Upper lobe of left lung (tissue), 6 donors: ENCODE data around the gene MICAL2. TPM values are rescaled to one million over a fixed set of nuclear protein-coding genes. Genes with fewer than 3 reads are reported as not detected.

ENCODE experiments used
- ATAC-seq, 2 donors: fragments of 200-7000 bp; cut with Tn5 transposase; one replicate each; pipeline ENCODE4 v1.9.1; 2022; ENCODE audit warnings: mild to moderate bottlenecking in 2 of 2, moderate library complexity in 2 of 2; ENCODE audit not compliant: low FRiP score in 2 of 2
- DNase-seq, 2 donors: peaks; one replicate each; pipeline ENCODE4 v3.0.0-alpha.2; 2019 to 2020
- H3K27ac ChIP-seq, 4 donors: fragments of 200-600 bp; sonication (generic); one replicate each; pipeline ENCODE4 v1.5.1; 2016 to 2019
- H3K27me3 ChIP-seq, 4 donors: fragments of 200-600 bp; sonication (generic); one replicate each; pipeline ENCODE4 v1.5.1; 2017 to 2019
- H3K36me3 ChIP-seq, 4 donors: fragments of 200-600 bp; sonication (generic); one replicate each; pipeline ENCODE4 v1.5.1; 2016 to 2019
- H3K4me1 ChIP-seq, 4 donors: fragments of 200-600 bp; sonication (generic); one replicate each; pipeline ENCODE4 v1.5.1; 2018 to 2019
- H3K4me3 ChIP-seq, 4 donors: fragments of 200-600 bp; sonication (generic); one replicate each; pipeline ENCODE4 v1.5.1; 2017 to 2019; ENCODE audit warnings: mild to moderate bottlenecking in 2 of 4, moderate library complexity in 1 of 4
- H3K9me3 ChIP-seq, 4 donors: fragments of 200-600 bp; sonication (generic); one replicate each; pipeline ENCODE4 v1.5.1; 2018 to 2019
- EP300 ChIP-seq, 4 donors: sonication (generic); formaldehyde crosslinking; IDR thresholded peaks; one replicate each; pipeline ENCODE4 v1.5.1; 2017; ENCODE audit warnings: antibody characterized with exemption in 4 of 4, control low read depth in 2 of 4
- POLR2A ChIP-seq, 4 donors: fragments of 450-650 bp; IDR thresholded peaks; one replicate each; pipeline ENCODE4 v1.5.1; 2016 to 2017; ENCODE audit warnings: antibody characterized with exemption in 4 of 4, mild to moderate bottlenecking in 2 of 4
- POLR2AphosphoS5 ChIP-seq, 2 donors: sonication (generic); formaldehyde crosslinking; IDR thresholded peaks; one replicate each; pipeline ENCODE4 v1.5.1; 2017; ENCODE audit warnings: antibody characterized with exemption in 2 of 2
- WGBS, 2 donors: methylation state at CpG; one replicate each; pipeline ENCODE4 v1.1.5; 2017 to 2018; 5-methylcytosine and 5-hydroxymethylcytosine counted together
- total RNA-seq, 6 donors: library from RNA; depleted of rRNA in 4 of 6; stranded (reverse); fragments of >200 nt in 4 of 6; gene quantifications; one replicate each; pipeline versions ENCODE4 v1.1.0 to v1.2.1, GENCODE V29; 2016 to 2021
- TF ChIP-seq, protein P1 (sequence below), 6 experiments: fragments of 450-650 bp in 4 of 6; fragments of 200-600 bp in 2 of 6; sonication (generic) in 2 of 6; IDR thresholded peaks; one replicate each; pipeline ENCODE4 v1.5.1; 2016 to 2019; ENCODE audit warnings: antibody characterized with exemption in 6 of 6
- donor health status: DM: no; HTN: no; CAD: no; lungs with moderate emphysema.
- donor health status: DM: no; HTN: yes; CAD: no; lungs with severe emphysema.

Gene MICAL2
- total RNA-seq, 6 donors from 2014 or later = 138 to 327 (median 175) TPM

DNA sequence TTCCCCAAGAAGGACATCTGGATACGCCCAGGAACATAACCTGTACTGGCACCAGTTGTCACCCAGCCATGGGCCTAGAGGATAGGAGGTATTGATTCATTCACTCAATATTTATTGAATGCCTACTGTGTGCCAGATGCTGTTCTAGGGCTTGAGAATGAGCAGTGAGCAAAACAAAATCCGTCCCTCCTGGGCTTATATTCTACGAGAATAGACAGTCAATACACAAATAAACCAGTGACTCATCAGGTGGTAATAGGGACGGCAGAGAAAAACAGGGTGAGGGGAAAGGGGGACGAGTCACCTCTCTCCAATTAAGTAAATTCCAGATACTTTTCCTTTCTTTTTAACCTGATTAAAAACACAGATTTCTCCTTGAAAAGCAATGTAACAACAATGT lies 103.5 kb downstream of the MICAL2 start:
- Histone ChIP-seq H3K27me3 (no peaks in the 10 kb centered on the region), H3K9me3 (no peaks in the 10 kb centered on the region), H3K4me1 (peaks cover 7 to 34% (median 24%) of the 10 kb centered on the region in 4 donors), H3K36me3 (peaks cover 11 to 75% (median 31%) of the 10 kb centered on the region in 4 donors), H3K27ac (peak overlapping the region in 3 of 4 donors; percentile 18 to 69 (median 34)), H3K4me3 (no peak overlapping the region)
- TF ChIP-seq POLR2AphosphoS5 (IDR thresholded peaks at IDR 0.05) (no peak), POLR2A (IDR thresholded peaks at IDR 0.05) (no peak), EP300 (IDR thresholded peaks at IDR 0.05) (no peak)
- TF ChIP-seq, protein P1, sequence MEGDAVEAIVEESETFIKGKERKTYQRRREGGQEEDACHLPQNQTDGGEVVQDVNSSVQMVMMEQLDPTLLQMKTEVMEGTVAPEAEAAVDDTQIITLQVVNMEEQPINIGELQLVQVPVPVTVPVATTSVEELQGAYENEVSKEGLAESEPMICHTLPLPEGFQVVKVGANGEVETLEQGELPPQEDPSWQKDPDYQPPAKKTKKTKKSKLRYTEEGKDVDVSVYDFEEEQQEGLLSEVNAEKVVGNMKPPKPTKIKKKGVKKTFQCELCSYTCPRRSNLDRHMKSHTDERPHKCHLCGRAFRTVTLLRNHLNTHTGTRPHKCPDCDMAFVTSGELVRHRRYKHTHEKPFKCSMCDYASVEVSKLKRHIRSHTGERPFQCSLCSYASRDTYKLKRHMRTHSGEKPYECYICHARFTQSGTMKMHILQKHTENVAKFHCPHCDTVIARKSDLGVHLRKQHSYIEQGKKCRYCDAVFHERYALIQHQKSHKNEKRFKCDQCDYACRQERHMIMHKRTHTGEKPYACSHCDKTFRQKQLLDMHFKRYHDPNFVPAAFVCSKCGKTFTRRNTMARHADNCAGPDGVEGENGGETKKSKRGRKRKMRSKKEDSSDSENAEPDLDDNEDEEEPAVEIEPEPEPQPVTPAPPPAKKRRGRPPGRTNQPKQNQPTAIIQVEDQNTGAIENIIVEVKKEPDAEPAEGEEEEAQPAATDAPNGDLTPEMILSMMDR (IDR thresholded peaks at IDR 0.05) = no peak
- ATAC-seq (no peak), DNase-seq (no peak)
- WGBS, 2 donors = 79 to 87% methylated on average over 5 of the region's 5 CpGs

DNA sequence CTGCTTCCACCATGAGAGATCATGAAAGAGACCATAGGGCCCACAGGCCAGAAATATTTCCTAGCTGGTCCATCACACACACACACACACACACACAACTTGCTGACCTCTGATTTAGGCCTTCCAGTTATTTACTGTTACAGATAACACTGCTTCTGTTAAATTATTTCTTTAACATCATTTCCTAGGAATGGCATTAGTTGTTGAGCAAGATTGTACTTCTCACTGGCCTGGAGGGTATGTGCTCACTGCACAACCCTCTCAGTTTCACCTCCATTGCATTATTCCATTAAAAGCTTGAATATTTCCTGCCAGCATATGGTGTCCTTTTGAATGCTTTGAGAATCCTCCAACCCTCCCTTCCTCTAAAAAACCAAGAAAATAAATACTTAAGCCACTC lies 104.4 kb downstream of the MICAL2 start:
- Histone ChIP-seq H3K9me3 (no peaks in the 10 kb centered on the region), H3K27ac (peak overlapping the region; percentile 17 to 69 (median 52)), H3K4me3 (no peak overlapping the region), H3K36me3 (peaks cover 9 to 67% (median 24%) of the 10 kb centered on the region in 4 donors), H3K27me3 (no peaks in the 10 kb centered on the region), H3K4me1 (peaks cover 7 to 41% (median 27%) of the 10 kb centered on the region in 4 donors)
- TF ChIP-seq, protein P1 (IDR thresholded peaks at IDR 0.05) = no peak
- TF ChIP-seq EP300 (IDR thresholded peaks at IDR 0.05) = peak in 1 of 4 donors; percentile 48
- peak; percentile 5 to 32 for ATAC-seq
- DNase-seq = no peak

DNA sequence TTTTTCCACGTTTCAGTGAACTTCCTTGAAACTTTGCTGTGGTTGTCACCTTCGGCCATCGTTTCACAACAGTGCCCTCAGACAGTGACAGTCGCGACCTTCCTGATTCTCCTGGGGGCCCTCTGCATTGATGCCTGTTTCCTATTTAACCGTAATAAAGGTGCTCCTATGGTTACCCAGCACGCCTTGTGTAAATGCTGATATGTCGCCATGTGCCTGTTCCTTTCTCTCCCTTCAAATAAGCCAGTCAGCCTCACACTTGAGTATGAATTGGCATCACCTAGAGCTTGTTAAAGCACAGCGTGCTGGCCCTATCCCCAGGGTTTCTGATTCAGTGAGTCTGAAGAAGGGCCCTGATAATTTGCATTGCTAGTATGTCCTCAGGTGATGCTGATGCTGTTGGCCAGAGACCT lies 104.8 kb downstream of the MICAL2 start:
- Histone ChIP-seq H3K36me3 (peaks cover 9 to 62% (median 24%) of the 10 kb centered on the region in 4 donors), H3K27me3 (no peaks in the 10 kb centered on the region), H3K4me1 (peaks cover 7 to 44% (median 31%) of the 10 kb centered on the region in 4 donors), H3K27ac (peak overlapping the region; percentile 17 to 69 (median 52)), H3K4me3 (no peak overlapping the region), H3K9me3 (no peaks in the 10 kb centered on the region)
- WGBS, 2 donors = 46 to 51% methylated on average over 9 of the region's 9 CpGs
- TF ChIP-seq, protein P1 (IDR thresholded peaks at IDR 0.05) = no peak
- peak in 1 of 2 donors; percentile 15 for TF ChIP-seq POLR2AphosphoS5 (IDR thresholded peaks at IDR 0.05)
- TF ChIP-seq EP300 (IDR thresholded peaks at IDR 0.05) = peak in 1 of 4 donors; percentile 2
- no peak for TF ChIP-seq POLR2A (IDR thresholded peaks at IDR 0.05)
- ATAC-seq (peak; percentile 35 to 81), DNase-seq (peak in 1 of 2 donors; percentile 61)

DNA sequence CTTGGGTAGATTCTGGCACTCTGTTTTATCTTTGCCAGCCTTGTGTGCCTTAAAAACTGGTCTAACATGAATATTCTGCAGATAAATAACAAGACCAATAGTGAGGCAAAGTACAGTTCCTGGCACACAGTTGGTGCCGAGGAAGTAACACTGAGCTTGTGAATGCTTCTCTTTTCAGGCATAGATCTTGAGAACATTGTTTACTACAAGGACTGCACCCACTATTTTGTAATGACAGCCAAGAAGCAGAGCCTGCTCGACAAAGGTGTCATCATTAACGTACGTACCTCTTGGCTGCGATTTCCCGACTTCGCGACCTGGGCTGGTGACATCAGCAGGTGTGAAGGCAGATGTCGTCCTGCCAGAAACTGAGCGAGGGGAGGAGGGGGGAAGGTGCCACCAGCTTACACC lies 105.7 kb downstream of the MICAL2 start:
- H3K9me3 ChIP-seq = no peaks in the 10 kb centered on the region
- H3K27ac ChIP-seq = peak overlapping the region; percentile 17 to 69 (median 44)
- DNase-seq (no peak), ATAC-seq (no peak)
- no peak overlapping the region for H3K4me3 ChIP-seq
- 76 to 80% methylated on average over 9 to 10 of the region's 10 CpGs for WGBS, 2 donors
- H3K27me3 ChIP-seq = no peaks in the 10 kb centered on the region
- TF ChIP-seq POLR2AphosphoS5 (IDR thresholded peaks at IDR 0.05) (no peak), EP300 (IDR thresholded peaks at IDR 0.05) (no peak), POLR2A (IDR thresholded peaks at IDR 0.05) (no peak)
- TF ChIP-seq, protein P1 (IDR thresholded peaks at IDR 0.05) = no peak
- H3K36me3 ChIP-seq = peaks cover 9 to 58% (median 23%) of the 10 kb centered on the region in 4 donors
- H3K4me1 ChIP-seq = peaks cover 10 to 52% (median 38%) of the 10 kb centered on the region in 4 donors
